Measurements from ENCODE around the gene AGO4. TPM values are rescaled to one million over a fixed set of nuclear protein-coding genes. Genes with fewer than 3 reads are reported as not detected.
"Not testable (repeated sequence)": the region's sequence is repeated elsewhere in the genome, so short reads cannot be mapped to it uniquely, and the experiment has no call there.

Gene AGO4
- total and polyA plus RNA-seq, 4 donors, result 1.7 to 14.9 (median 7.3) TPM

DNA sequence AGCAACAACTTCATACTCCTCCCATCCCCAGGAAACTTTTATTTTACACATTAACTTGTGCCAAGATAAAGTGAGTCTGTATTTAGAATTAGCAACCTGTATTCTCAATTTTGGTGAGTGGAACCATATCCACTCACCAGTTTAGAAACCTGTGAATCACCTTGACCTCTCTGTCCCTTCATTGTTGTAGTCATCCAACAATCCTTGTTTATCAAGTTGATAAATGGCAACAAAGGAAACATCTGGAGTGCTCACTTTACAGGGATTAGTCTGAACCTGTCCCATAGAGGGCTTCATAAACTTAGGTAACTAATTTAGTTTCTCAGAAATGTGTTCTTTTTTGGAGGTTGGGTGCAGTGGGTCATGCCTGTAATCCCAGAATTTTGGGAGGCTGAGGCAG, 34.1 kb upstream of the AGO4 start:
- no peaks in the 10 kb centered on the region for H3K36me3 ChIP-seq (ENCODE audit: control insufficient read depth in 4 of 4, insufficient read depth in 3 of 4, low read depth in 1 of 4, low read length in 3 of 4)
- no peak overlapping the region for H3K9ac ChIP-seq (ENCODE audit: low read depth in 1 of 2, low read length in 2 of 2)
- H3K4me1 ChIP-seq (ENCODE audit: control insufficient read depth in 4 of 4, insufficient read depth in 4 of 4, low read length in 3 of 4), result peaks cover 0 to 11% (median 5%) of the 10 kb centered on the region in 4 donors
- no peak overlapping the region for H3K4me3 ChIP-seq (ENCODE audit: low read depth in 1 of 3, low read length in 3 of 3)
- H3K9me3 ChIP-seq (ENCODE audit: control insufficient read depth in 4 of 4, low read length in 3 of 4), result no peaks in the 10 kb centered on the region
- H3K27ac ChIP-seq (ENCODE audit: low read depth in 1 of 2, low read length in 2 of 2), result no peak overlapping the region
- TF ChIP-seq ATF3 (IDR thresholded peaks at IDR 0.05) (no peak), EGR1 (IDR thresholded peaks at IDR 0.05; ENCODE audit: low read depth in 2 of 2) (no peak), JUND (IDR thresholded peaks at IDR 0.05) (no peak), ZBTB33 (IDR thresholded peaks at IDR 0.05) (no peak), FOXA1 (IDR thresholded peaks at IDR 0.05) (no peak), SP1 (IDR thresholded peaks at IDR 0.05) (no peak), MAX (IDR thresholded peaks at IDR 0.05) (no peak), HNF4G (IDR thresholded peaks at IDR 0.05) (no peak), YY1 (IDR thresholded peaks at IDR 0.05) (no peak), FOXA2 (IDR thresholded peaks at IDR 0.05) (no peak), HNF4A (conservative IDR thresholded peaks at IDR 0.05) (no peak), RAD21 (IDR thresholded peaks at IDR 0.05) (no peak), NR2F2 (IDR thresholded peaks at IDR 0.05) (no peak), RXRA (IDR thresholded peaks at IDR 0.05) (no peak), TAF1 (conservative IDR thresholded peaks at IDR 0.05) (no peak), GABPA (IDR thresholded peaks at IDR 0.05 in 1 of 2, conservative IDR thresholded peaks at IDR 0.05 in 1 of 2) (no peak)
- TF ChIP-seq, protein P1, sequence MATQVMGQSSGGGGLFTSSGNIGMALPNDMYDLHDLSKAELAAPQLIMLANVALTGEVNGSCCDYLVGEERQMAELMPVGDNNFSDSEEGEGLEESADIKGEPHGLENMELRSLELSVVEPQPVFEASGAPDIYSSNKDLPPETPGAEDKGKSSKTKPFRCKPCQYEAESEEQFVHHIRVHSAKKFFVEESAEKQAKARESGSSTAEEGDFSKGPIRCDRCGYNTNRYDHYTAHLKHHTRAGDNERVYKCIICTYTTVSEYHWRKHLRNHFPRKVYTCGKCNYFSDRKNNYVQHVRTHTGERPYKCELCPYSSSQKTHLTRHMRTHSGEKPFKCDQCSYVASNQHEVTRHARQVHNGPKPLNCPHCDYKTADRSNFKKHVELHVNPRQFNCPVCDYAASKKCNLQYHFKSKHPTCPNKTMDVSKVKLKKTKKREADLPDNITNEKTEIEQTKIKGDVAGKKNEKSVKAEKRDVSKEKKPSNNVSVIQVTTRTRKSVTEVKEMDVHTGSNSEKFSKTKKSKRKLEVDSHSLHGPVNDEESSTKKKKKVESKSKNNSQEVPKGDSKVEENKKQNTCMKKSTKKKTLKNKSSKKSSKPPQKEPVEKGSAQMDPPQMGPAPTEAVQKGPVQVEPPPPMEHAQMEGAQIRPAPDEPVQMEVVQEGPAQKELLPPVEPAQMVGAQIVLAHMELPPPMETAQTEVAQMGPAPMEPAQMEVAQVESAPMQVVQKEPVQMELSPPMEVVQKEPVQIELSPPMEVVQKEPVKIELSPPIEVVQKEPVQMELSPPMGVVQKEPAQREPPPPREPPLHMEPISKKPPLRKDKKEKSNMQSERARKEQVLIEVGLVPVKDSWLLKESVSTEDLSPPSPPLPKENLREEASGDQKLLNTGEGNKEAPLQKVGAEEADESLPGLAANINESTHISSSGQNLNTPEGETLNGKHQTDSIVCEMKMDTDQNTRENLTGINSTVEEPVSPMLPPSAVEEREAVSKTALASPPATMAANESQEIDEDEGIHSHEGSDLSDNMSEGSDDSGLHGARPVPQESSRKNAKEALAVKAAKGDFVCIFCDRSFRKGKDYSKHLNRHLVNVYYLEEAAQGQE (IDR thresholded peaks at IDR 0.05), result no peak
- TF ChIP-seq, protein P2, sequence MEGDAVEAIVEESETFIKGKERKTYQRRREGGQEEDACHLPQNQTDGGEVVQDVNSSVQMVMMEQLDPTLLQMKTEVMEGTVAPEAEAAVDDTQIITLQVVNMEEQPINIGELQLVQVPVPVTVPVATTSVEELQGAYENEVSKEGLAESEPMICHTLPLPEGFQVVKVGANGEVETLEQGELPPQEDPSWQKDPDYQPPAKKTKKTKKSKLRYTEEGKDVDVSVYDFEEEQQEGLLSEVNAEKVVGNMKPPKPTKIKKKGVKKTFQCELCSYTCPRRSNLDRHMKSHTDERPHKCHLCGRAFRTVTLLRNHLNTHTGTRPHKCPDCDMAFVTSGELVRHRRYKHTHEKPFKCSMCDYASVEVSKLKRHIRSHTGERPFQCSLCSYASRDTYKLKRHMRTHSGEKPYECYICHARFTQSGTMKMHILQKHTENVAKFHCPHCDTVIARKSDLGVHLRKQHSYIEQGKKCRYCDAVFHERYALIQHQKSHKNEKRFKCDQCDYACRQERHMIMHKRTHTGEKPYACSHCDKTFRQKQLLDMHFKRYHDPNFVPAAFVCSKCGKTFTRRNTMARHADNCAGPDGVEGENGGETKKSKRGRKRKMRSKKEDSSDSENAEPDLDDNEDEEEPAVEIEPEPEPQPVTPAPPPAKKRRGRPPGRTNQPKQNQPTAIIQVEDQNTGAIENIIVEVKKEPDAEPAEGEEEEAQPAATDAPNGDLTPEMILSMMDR (IDR thresholded peaks at IDR 0.05; ENCODE audit: low read depth, low read length, missing input control), result no peak
- DNase-seq (ENCODE audit: low spot score), result no peak
- H3K27me3 ChIP-seq (ENCODE audit: control insufficient read depth in 4 of 4, insufficient read depth in 4 of 4, low read length in 3 of 4), result no peaks in the 10 kb centered on the region

DNA sequence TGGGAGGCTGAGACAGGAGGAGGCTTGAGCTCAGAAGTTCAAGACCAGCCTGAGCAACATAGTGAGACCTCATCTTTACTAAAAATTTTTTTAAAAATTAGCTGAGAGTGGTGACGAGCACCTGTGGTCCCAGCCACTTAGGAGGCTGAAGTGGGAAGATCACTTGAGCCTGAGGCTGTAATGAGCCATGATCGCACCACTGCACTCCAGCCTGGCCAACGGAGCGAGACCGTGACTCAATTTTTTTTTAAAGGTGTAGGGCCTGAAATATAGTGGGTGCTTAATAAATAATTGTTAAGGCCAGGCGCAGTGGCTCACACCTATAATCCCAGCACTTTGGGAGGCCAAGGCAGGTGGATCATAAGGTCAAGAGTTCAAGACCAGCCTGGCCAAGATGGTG, 31.6 kb upstream of the AGO4 start:
- not testable (repeated sequence) for H3K9ac ChIP-seq (ENCODE audit: low read depth in 1 of 2, low read length in 2 of 2); H3K36me3 ChIP-seq (ENCODE audit: control insufficient read depth in 4 of 4, insufficient read depth in 3 of 4, low read depth in 1 of 4, low read length in 3 of 4); H3K4me3 ChIP-seq (ENCODE audit: low read depth in 1 of 3, low read length in 3 of 3); H3K27me3 ChIP-seq (ENCODE audit: control insufficient read depth in 4 of 4, insufficient read depth in 4 of 4, low read length in 3 of 4); DNase-seq (ENCODE audit: low spot score); H3K27ac ChIP-seq (ENCODE audit: low read depth in 1 of 2, low read length in 2 of 2); H3K4me1 ChIP-seq (ENCODE audit: control insufficient read depth in 4 of 4, insufficient read depth in 4 of 4, low read length in 3 of 4); H3K9me3 ChIP-seq (ENCODE audit: control insufficient read depth in 4 of 4, low read length in 3 of 4)
- 95% methylated on average over 6 of the region's 6 CpGs for WGBS
